Uterus (tissue), 4 donors: ENCODE results near the gene ITGA11. TPM values are rescaled to one million over a fixed set of nuclear protein-coding genes. Genes with fewer than 3 reads are reported as not detected.
A peak's percentile ranks its signal among the peaks of the same experiment; 100 is the strongest.

Source experiments
- DNase-seq, 2 donors: peaks; one replicate each; pipeline ENCODE4 v3.0.0-alpha.2; 2019 to 2020
- H3K27ac ChIP-seq, 2 donors: fragments of 200-600 bp; sonication (generic); 1 replicate in 1 of 2; 2 replicates in 1 of 2; pipeline ENCODE4 v1.5.1; 2016 to 2018
- H3K27me3 ChIP-seq, 2 donors: fragments of 200-600 bp; sonication (generic); one replicate each; pipeline ENCODE4 v1.5.1; 2018 to 2019; ENCODE audit warnings: control low read depth in 1 of 2
- H3K36me3 ChIP-seq, 2 donors: fragments of 200-600 bp; sonication (generic); one replicate each; pipeline ENCODE4 v1.5.1; 2019; ENCODE audit warnings: control low read depth in 1 of 2
- H3K4me1 ChIP-seq, 2 donors: fragments of 200-600 bp; sonication (generic); one replicate each; pipeline ENCODE4 v1.5.1; 2018 to 2019; ENCODE audit warnings: control low read depth in 1 of 2
- H3K4me3 ChIP-seq, 2 donors: fragments of 200-600 bp; sonication (generic); 1 replicate in 1 of 2; 2 replicates in 1 of 2; pipeline ENCODE4 v1.5.1; 2018 to 2019; ENCODE audit warnings: mild to moderate bottlenecking in 1 of 2
- H3K9me3 ChIP-seq, 2 donors: fragments of 200-600 bp; sonication (generic); one replicate each; pipeline ENCODE4 v1.5.1; 2019; ENCODE audit warnings: control low read depth in 1 of 2
- POLR2A ChIP-seq, 2 donors: fragments of 450-650 bp; IDR thresholded peaks; one replicate each; pipeline ENCODE4 v1.6.1; 2016; ENCODE audit warnings: antibody characterized with exemption in 2 of 2, mild to moderate bottlenecking in 1 of 2, moderate library complexity in 1 of 2
- intact Hi-C: fragments of 100-400 bp; cut with DNase I; formaldehyde crosslinking; loops from one replicate; pipeline ENCODE4 v1.15.1; 2023; ENCODE audit warnings: low total_unique reads
- total RNA-seq, 4 donors: library from RNA; depleted of rRNA in 3 of 4; stranded (reverse); fragments of >200 nt in 3 of 4; gene quantifications; one replicate each; pipeline versions ENCODE4 v1.1.0 to v1.2.4, GENCODE V29; 2014 to 2023
- TF ChIP-seq, protein P1 (sequence below), 4 experiments: fragments of 200-600 bp in 2 of 4; fragments of 450-650 bp in 2 of 4; sonication (generic) in 2 of 4; IDR thresholded peaks; one replicate each; pipeline ENCODE4 v1.5.1; 2016 to 2019; ENCODE audit warnings: antibody characterized with exemption in 4 of 4, mild to moderate bottlenecking in 2 of 4, moderate library complexity in 1 of 4
- donor health status: DM: yes; HTN: yes; CAD: no.

ITGA11 gene
- total RNA-seq, 4 donors from 2014 or later: 37.3 to 106 (median 61.1) TPM

DNA sequence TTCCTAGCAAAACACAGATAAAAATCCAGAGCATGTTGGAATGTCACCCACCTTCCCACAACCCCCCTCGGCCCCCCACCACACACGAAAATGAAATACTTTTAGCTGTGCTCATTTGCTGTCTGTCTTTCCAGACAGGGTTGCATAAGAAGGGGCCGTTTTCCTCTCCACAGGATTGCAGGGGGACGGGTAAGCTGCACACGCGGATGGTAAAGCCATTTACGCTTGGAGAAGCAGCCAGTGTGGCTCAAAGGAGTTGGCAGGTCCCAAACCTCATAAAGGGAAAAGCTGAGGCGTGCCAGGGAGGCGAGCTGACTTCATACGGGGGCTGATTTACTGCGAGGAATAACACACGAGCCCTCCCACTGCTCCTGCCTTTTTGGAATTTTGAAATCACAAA, 47.4 kb upstream of the ITGA11 start:
- Histone ChIP-seq H3K27ac (peak overlapping the region; percentile 87 to 98), H3K9me3 (no peaks in the 10 kb centered on the region), H3K4me1 (peaks cover 8 to 19% of the 10 kb centered on the region in 2 donors), H3K27me3 (no peaks in the 10 kb centered on the region), H3K36me3 (no peaks in the 10 kb centered on the region), H3K4me3 (no peak overlapping the region)
- TF ChIP-seq, protein P1, sequence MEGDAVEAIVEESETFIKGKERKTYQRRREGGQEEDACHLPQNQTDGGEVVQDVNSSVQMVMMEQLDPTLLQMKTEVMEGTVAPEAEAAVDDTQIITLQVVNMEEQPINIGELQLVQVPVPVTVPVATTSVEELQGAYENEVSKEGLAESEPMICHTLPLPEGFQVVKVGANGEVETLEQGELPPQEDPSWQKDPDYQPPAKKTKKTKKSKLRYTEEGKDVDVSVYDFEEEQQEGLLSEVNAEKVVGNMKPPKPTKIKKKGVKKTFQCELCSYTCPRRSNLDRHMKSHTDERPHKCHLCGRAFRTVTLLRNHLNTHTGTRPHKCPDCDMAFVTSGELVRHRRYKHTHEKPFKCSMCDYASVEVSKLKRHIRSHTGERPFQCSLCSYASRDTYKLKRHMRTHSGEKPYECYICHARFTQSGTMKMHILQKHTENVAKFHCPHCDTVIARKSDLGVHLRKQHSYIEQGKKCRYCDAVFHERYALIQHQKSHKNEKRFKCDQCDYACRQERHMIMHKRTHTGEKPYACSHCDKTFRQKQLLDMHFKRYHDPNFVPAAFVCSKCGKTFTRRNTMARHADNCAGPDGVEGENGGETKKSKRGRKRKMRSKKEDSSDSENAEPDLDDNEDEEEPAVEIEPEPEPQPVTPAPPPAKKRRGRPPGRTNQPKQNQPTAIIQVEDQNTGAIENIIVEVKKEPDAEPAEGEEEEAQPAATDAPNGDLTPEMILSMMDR (IDR thresholded peaks at IDR 0.05): no peak
- TF ChIP-seq POLR2A (IDR thresholded peaks at IDR 0.05): no peak
- DNase-seq: peak; percentile 89 to 92
- intact Hi-C loops: no loop called here

DNA sequence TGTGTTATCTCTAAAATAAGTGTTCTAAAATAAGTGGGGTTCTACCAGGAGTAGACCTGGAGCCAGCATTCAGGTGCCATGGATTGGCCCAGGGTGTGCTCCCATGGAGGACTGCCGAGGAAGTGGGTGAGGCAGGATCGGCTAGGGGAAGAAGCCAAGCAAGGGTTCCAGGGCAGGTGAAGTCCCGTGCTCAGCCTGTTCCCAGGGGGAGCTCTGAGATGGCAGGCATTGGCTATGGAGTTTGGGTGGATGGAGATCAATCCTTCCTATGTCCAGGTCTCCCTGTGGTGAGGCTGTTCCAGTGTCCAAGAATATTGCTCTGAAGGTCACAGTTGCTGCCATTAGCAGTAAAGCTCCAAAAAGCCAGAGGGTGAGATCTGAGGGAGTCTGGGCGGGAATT, 46.9 kb upstream of the ITGA11 start:
- intact Hi-C loops: no loop called here
- H3K27ac ChIP-seq: peak overlapping the region; percentile 87 to 98
- no peaks in the 10 kb centered on the region for H3K36me3 ChIP-seq
- no peak overlapping the region for H3K4me3 ChIP-seq
- H3K4me1 ChIP-seq: peaks cover 8 to 15% of the 10 kb centered on the region in 2 donors
- no peak for DNase-seq
- H3K9me3 ChIP-seq: no peaks in the 10 kb centered on the region
- TF ChIP-seq POLR2A (IDR thresholded peaks at IDR 0.05): no peak
- TF ChIP-seq, protein P1 (IDR thresholded peaks at IDR 0.05): no peak
- no peaks in the 10 kb centered on the region for H3K27me3 ChIP-seq

DNA sequence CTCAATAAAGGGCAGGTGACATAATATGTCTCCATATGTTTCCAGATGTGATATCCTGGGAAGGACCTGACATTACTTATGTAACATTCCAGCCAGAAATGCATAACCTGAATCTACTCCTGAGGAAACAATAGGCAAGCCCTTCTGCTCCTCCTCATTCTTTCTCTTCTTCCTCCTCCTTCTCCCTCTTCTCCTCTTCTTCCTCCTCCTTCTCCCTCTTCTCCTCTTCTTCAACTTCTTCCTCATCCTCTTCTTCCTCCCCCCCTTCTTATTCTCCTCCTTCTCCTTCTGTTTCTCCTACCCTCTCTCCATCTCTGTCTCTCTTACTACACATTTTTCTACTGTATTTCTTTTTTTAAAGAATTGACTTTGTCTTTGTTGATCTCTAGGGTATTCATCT, 43.5 kb upstream of the ITGA11 start:
- TF ChIP-seq, protein P1 (IDR thresholded peaks at IDR 0.05): no peak
- TF ChIP-seq POLR2A (IDR thresholded peaks at IDR 0.05): no peak
- intact Hi-C loops: no loop called here

DNA sequence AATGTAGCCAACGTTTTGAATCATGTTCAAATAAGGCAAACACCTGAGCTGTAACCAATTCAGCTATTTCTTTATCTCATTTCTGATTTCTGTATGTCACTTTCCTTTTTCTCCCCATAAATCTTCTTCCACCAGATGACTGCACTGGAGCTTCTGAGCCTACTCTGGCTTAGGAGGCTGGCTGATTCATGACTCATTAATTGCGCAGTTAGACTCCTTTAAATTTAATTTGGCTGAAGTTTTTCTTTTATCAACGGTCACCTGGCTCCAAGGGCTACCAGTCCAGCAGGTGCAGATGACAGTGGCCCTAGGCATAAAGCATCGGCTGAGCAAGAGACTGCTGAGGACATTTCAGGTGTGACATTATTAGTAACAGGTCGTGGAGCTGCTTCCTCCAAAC, 39.6 kb upstream of the ITGA11 start:
- Histone ChIP-seq H3K9me3 (no peaks in the 10 kb centered on the region), H3K4me1 (peaks cover 0 to 13% of the 10 kb centered on the region in 2 donors), H3K4me3 (no peak overlapping the region), H3K27ac (peak overlapping the region in 1 of 2 donors; percentile 63), H3K27me3 (no peaks in the 10 kb centered on the region), H3K36me3 (no peaks in the 10 kb centered on the region)
- intact Hi-C loops: no loop called here
- no peak for DNase-seq
- TF ChIP-seq POLR2A (IDR thresholded peaks at IDR 0.05): no peak
- TF ChIP-seq, protein P1 (IDR thresholded peaks at IDR 0.05): no peak

More for the DNA sequence above, 43.5 kb upstream of the ITGA11 start:
- no peak overlapping the region for H3K27ac ChIP-seq
- H3K9me3 ChIP-seq: no peaks in the 10 kb centered on the region
- no peak overlapping the region for H3K4me3 ChIP-seq
- DNase-seq: no peak
- no peaks in the 10 kb centered on the region for H3K36me3 ChIP-seq
- H3K4me1 ChIP-seq: peaks cover 8 to 11% of the 10 kb centered on the region in 2 donors
- H3K27me3 ChIP-seq: no peaks in the 10 kb centered on the region

DNA sequence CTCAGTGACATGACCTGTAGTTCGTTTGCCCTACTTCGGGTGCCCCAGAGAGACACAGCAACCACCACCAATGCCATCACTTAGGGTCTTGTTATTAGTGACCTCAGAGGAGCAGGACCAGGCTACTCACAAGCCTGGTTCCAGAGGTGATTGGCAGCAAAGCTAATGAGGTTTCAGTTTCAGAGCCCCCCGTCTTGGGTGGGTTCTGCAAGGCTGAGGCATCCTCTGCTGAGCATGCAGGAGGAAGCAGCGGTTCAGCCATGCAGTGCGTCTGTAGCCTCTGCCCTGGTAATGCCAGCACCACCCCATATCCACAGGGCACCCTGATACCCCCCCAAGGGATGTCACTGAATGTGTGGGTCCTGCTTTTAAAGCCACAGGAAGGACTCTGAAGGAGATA, 39.0 kb upstream of the ITGA11 start:
- TF ChIP-seq POLR2A (IDR thresholded peaks at IDR 0.05): no peak
- TF ChIP-seq, protein P1 (IDR thresholded peaks at IDR 0.05): no peak
- intact Hi-C loops: no loop called here

More for the DNA sequence above, 39.0 kb upstream of the ITGA11 start:
- Histone ChIP-seq H3K4me3 (no peak overlapping the region), H3K36me3 (no peaks in the 10 kb centered on the region), H3K27me3 (no peaks in the 10 kb centered on the region), H3K27ac (peak overlapping the region in 1 of 2 donors; percentile 63), H3K9me3 (no peaks in the 10 kb centered on the region), H3K4me1 (peaks cover 0 to 13% of the 10 kb centered on the region in 2 donors)
- DNase-seq: no peak
